GM12878 (cell line): Measurements from ENCODE around the gene ATP5PO. TPM values are rescaled to one million over a fixed set of nuclear protein-coding genes. Genes with fewer than 3 reads are reported as not detected.
A peak's percentile ranks its signal among the peaks of the same experiment; 100 is the strongest.

Experiments used
- ATF7 ChIP-seq: fragments of 450-650 bp; IDR thresholded peaks from 2 replicates; pipeline ENCODE4 v1.6.1; 2016; ENCODE audit warnings: low read depth, mild to moderate bottlenecking
- BCL11A ChIP-seq: IDR thresholded peaks from 2 replicates; pipeline ENCODE4 v1.6.1; 2011; ENCODE audit warnings: low read depth, low read length
- CBX5 ChIP-seq: sonication (generic); IDR thresholded peaks from 2 replicates; pipeline ENCODE4 v1.6.1; 2016; ENCODE audit warnings: low read depth, moderate library complexity, mild to moderate bottlenecking, inconsistent platforms
- DPF2 ChIP-seq: fragments of 450-650 bp; IDR thresholded peaks from 2 replicates; pipeline ENCODE4 v1.6.1; 2017; ENCODE audit warnings: mild to moderate bottlenecking
- EP300 ChIP-seq, 2 experiments: fragments of 150-350 bp in 1 of 2; IDR thresholded peaks; 2 replicates each; pipeline ENCODE4 v1.6.1; 2011 to 2012; ENCODE audit warnings: low read depth in 2 of 2, low read length in 2 of 2, borderline replicate concordance in 1 of 2, improper control_type of control experiment in 1 of 2, inconsistent platforms in 1 of 2; ENCODE audit not compliant: control insufficient read depth in 1 of 2
- IRF4 ChIP-seq: IDR thresholded peaks from 2 replicates; pipeline ENCODE4 v1.6.1; 2011; ENCODE audit warnings: low read depth, low read length
- KLF5 ChIP-seq: fragments of 450-650 bp; IDR thresholded peaks from 2 replicates; pipeline ENCODE4 v1.6.1; 2014; ENCODE audit warnings: mild to moderate bottlenecking; ENCODE audit not compliant: partially characterized antibody
- MEF2A ChIP-seq: IDR thresholded peaks from 2 replicates; pipeline ENCODE4 v1.6.1; 2011; ENCODE audit warnings: low read depth, mild to moderate bottlenecking, low read length, moderate library complexity; ENCODE audit not compliant: insufficient read depth
- MEF2B ChIP-seq: fragments of 450-650 bp; IDR thresholded peaks from 2 replicates; pipeline ENCODE4 v1.6.1; 2018; ENCODE audit warnings: mild to moderate bottlenecking, moderate library complexity; ENCODE audit not compliant: partially characterized antibody, poor library complexity, severe bottlenecking
- MTA2 ChIP-seq: fragments of 450-650 bp; IDR thresholded peaks from 2 replicates; pipeline ENCODE4 v1.6.1; 2016; ENCODE audit warnings: low read depth, mild to moderate bottlenecking, moderate library complexity
- MTA3 ChIP-seq: IDR thresholded peaks from 2 replicates; pipeline ENCODE4 v1.6.1; 2012; ENCODE audit warnings: low read length, inconsistent platforms, borderline replicate concordance
- NFXL1 ChIP-seq: fragments of 450-650 bp; IDR thresholded peaks from 2 replicates; pipeline ENCODE4 v1.6.1; 2017; ENCODE audit warnings: antibody characterized with exemption, mild to moderate bottlenecking, borderline replicate concordance
- NFYB ChIP-seq: IDR thresholded peaks from 2 replicates; pipeline ENCODE4 v1.6.1; 2011; ENCODE audit warnings: low read depth, mild to moderate bottlenecking, low read length, improper control_type of control experiment, moderate library complexity; ENCODE audit not compliant: insufficient read depth
- NR2C2 ChIP-seq: IDR thresholded peaks from 2 replicates; pipeline ENCODE4 v1.6.1; 2011; ENCODE audit warnings: borderline replicate concordance, low read depth; ENCODE audit not compliant: control insufficient read depth, insufficient read length
- POLR2A ChIP-seq: IDR thresholded peaks from 2 replicates; pipeline ENCODE4 v1.6.1; 2011; ENCODE audit warnings: low read depth, mild to moderate bottlenecking, low read length
- POLR2AphosphoS2 ChIP-seq: IDR thresholded peaks from 2 replicates; pipeline ENCODE4 v1.6.1; 2011; ENCODE audit warnings: low read depth, mild to moderate bottlenecking, low read length, improper control_type of control experiment, moderate library complexity
- RB1 ChIP-seq: fragments of 450-650 bp; formaldehyde crosslinking; IDR thresholded peaks from 2 replicates; pipeline ENCODE4 v1.6.1; 2017; ENCODE audit warnings: mild to moderate bottlenecking, borderline replicate concordance
- RBBP5 ChIP-seq: fragments of 200-600 bp; sonication (generic); conservative IDR thresholded peaks from 2 replicates; pipeline ENCODE4 v1.6.1; 2016
- SMAD1 ChIP-seq: fragments of 450-650 bp; IDR thresholded peaks from 2 replicates; pipeline ENCODE4 v1.6.1; 2018; ENCODE audit warnings: mild to moderate bottlenecking, low read depth; ENCODE audit not compliant: partially characterized antibody
- SRF ChIP-seq, 2 experiments: IDR thresholded peaks; 2 replicates each; pipeline ENCODE4 v1.6.1; 2011; ENCODE audit warnings: low read depth in 2 of 2, low read length in 2 of 2, mild to moderate bottlenecking in 1 of 2, moderate library complexity in 1 of 2
- STAT1 ChIP-seq: fragments of 450-650 bp; conservative IDR thresholded peaks from 2 replicates; pipeline ENCODE4 v1.6.1; 2014; ENCODE audit warnings: antibody characterized with exemption, mild to moderate bottlenecking
- TCF12 ChIP-seq: IDR thresholded peaks from 2 replicates; pipeline ENCODE4 v1.6.1; 2011; ENCODE audit warnings: low read depth, mild to moderate bottlenecking, low read length
- TCF7 ChIP-seq: IDR thresholded peaks from 2 replicates; pipeline ENCODE4 v1.6.1; 2014; ENCODE audit warnings: antibody characterized with exemption, borderline replicate concordance
- polyA plus RNA-seq, 11 experiments: library from polyadenylated mRNA; depleted of rRNA in 4 of 11; unstranded in 6 of 11; stranded (reverse) in 5 of 11; fragments of >200 nt; fragmentation: Nextera tagmentation in 4 of 11; fragmentation: Illumina TruSeq in 1 of 11; extraction: Ambion mirVana in 4 of 11; extraction: Trizol in 1 of 11; gene quantifications; 1 replicate in 1 of 11; 2 replicates in 10 of 11; pipeline versions ENCODE4 v1.2.1 to v1.2.3, GENCODE V29; 2011 to 2016; ENCODE audit warnings: inconsistent platforms in 2 of 11, missing spikeins in 2 of 11, low read depth in 1 of 11
- total RNA-seq, 4 experiments: library from RNA; depleted of rRNA in 3 of 4; stranded (reverse); fragments of >200 nt in 3 of 4; fragmentation: Illumina TruSeq in 1 of 4; extraction: Trizol in 1 of 4; gene quantifications; 2 replicates each; pipeline versions ENCODE4 v1.2.1 to v1.2.3, GENCODE V29; 2013 to 2021
- TF ChIP-seq, protein P1 (sequence below): IDR thresholded peaks from 2 replicates; pipeline ENCODE4 v1.6.1; 2012; ENCODE audit warnings: low read depth, low read length, improper control_type of control experiment
- TF ChIP-seq, protein P2 (sequence below): fragments of 450-650 bp; IDR thresholded peaks from 2 replicates; pipeline ENCODE4 v1.6.1; 2017; ENCODE audit warnings: mild to moderate bottlenecking, moderate library complexity

The ATP5PO gene
- total and polyA plus RNA-seq, 10 of the 15 experiments (the other 5 are each of a cell fraction or from before 2014, with no cell fraction given), result 251 to 1,656 (median 470) TPM

DNA sequence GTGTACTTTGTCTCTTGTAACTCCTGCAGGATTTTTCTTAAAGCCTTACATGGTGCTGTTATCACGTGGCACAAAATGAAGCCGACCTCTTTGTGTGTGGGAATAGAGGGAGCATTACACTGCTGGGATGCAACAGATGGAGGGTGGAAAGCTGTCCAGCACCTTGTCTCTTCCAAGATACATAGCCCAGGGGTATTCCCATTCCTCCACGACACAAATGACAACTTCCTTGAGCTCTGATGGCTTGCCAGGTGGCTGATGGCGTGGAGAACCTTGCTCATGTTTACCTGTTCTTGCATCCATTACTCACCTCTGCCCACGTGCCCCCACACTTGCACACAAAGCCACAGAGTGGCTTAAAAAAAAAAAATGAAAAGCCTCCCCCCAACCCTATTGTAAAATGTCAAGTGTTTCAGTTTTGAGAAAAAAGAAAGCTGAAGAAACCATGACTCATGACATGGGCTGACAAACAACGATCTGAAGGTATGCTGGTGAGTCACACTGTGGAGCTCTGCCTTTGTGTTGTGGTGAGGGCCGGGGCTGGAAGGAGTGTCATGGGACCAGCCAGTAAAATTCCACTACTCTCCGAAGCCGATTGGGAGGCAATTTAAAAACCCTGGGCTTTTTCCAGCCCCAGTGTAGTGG lies 32.0 kb upstream of the ATP5PO start (continued):
- TF ChIP-seq, protein P1, sequence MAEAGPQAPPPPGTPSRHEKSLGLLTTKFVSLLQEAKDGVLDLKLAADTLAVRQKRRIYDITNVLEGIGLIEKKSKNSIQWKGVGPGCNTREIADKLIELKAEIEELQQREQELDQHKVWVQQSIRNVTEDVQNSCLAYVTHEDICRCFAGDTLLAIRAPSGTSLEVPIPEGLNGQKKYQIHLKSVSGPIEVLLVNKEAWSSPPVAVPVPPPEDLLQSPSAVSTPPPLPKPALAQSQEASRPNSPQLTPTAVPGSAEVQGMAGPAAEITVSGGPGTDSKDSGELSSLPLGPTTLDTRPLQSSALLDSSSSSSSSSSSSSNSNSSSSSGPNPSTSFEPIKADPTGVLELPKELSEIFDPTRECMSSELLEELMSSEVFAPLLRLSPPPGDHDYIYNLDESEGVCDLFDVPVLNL, result no peak
- peak; percentile 45; the same call in 1 of the 2 replicates for TF ChIP-seq TCF12
- no peak for TF ChIP-seq SMAD1
- no peak for TF ChIP-seq NR2C2
- TF ChIP-seq EP300 (IDR thresholded peaks at IDR 0.05; ENCODE audit: borderline replicate concordance in 1 of 2, control insufficient read depth in 1 of 2, low read depth in 2 of 2, low read length in 2 of 2), result peak in 1 of 2 experiments; percentile 62; a peak in 3 of 4 replicates
- TF ChIP-seq DPF2, result no peak
- peak; percentile 88 for TF ChIP-seq ATF7
- TF ChIP-seq RBBP5, result no peak
- TF ChIP-seq POLR2A, result no peak; the same call in 1 of the 2 replicates
- no peak for TF ChIP-seq NFXL1
- 0 out of 2 replicates have a peak, but pooled peaks have one; percentile 50 for TF ChIP-seq MEF2A
- TF ChIP-seq KLF5, result peak; percentile 39
- no peak; the same call in 1 of the 2 replicates for TF ChIP-seq MTA2
- no peak for TF ChIP-seq SRF (IDR thresholded peaks at IDR 0.05; ENCODE audit: low read depth in 2 of 2, low read length in 2 of 2)
- TF ChIP-seq TCF7, result peak; percentile 80
- no peak for TF ChIP-seq BCL11A
- TF ChIP-seq MTA3, result no peak
- TF ChIP-seq MEF2B, result no peak
- no peak for TF ChIP-seq STAT1
- TF ChIP-seq RB1, result no peak
- TF ChIP-seq, protein P2, sequence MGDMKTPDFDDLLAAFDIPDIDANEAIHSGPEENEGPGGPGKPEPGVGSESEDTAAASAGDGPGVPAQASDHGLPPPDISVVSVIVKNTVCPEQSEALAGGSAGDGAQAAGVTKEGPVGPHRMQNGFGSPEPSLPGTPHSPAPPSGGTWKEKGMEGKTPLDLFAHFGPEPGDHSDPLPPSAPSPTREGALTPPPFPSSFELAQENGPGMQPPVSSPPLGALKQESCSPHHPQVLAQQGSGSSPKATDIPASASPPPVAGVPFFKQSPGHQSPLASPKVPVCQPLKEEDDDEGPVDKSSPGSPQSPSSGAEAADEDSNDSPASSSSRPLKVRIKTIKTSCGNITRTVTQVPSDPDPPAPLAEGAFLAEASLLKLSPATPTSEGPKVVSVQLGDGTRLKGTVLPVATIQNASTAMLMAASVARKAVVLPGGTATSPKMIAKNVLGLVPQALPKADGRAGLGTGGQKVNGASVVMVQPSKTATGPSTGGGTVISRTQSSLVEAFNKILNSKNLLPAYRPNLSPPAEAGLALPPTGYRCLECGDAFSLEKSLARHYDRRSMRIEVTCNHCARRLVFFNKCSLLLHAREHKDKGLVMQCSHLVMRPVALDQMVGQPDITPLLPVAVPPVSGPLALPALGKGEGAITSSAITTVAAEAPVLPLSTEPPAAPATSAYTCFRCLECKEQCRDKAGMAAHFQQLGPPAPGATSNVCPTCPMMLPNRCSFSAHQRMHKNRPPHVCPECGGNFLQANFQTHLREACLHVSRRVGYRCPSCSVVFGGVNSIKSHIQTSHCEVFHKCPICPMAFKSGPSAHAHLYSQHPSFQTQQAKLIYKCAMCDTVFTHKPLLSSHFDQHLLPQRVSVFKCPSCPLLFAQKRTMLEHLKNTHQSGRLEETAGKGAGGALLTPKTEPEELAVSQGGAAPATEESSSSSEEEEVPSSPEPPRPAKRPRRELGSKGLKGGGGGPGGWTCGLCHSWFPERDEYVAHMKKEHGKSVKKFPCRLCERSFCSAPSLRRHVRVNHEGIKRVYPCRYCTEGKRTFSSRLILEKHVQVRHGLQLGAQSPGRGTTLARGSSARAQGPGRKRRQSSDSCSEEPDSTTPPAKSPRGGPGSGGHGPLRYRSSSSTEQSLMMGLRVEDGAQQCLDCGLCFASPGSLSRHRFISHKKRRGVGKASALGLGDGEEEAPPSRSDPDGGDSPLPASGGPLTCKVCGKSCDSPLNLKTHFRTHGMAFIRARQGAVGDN, result peak; percentile 56
- no peak for TF ChIP-seq POLR2AphosphoS2
- TF ChIP-seq NFYB, result no peak
- TF ChIP-seq CBX5, result no peak
- no peak for TF ChIP-seq IRF4
